Right lobe of liver (tissue), 4 donors: ENCODE data around the gene LHX4.

ENCODE experiments used
- CTCF ChIP-seq, 4 donors: fragments of 200-600 bp in 3 of 4; fragments of 450-650 bp in 1 of 4; IDR thresholded peaks; one replicate each; pipeline versions ENCODE4 v1.5.1 to v1.8.0; 2016 to 2022; ENCODE audit warnings: antibody characterized with exemption in 4 of 4, mild to moderate bottlenecking in 2 of 4
- POLR2A ChIP-seq: fragments of 450-650 bp; IDR thresholded peaks from one replicate; pipeline ENCODE4 v1.6.1; 2017; ENCODE audit warnings: antibody characterized with exemption, mild to moderate bottlenecking
- donor health status: DM: no; HTN: no; CAD: no.
- donor health status: DM: no; HTN: no; CAD: no.
- donor health status: DM: no; HTN: yes; CAD: no.

GRCh38 chr1:180231506-180231921 is 1.4 kb downstream of the LHX4 start:
- no peak for TF ChIP-seq CTCF (IDR thresholded peaks at IDR 0.05)
- TF ChIP-seq POLR2A, result no peak
